GM19452 (cell line): Measurements from ENCODE around the gene RNF123.
"Not testable (repeated sequence)": the region's sequence is repeated elsewhere in the genome, so short reads cannot be mapped to it uniquely, and the experiment has no call there.

Experiments
- ATAC-seq: cut with Tn5 transposase; IDR thresholded peaks from one replicate; pipeline ENCODE4 v1.9.1; 2021; ENCODE audit not compliant: unreplicated experiment

RNF123 gene

GRCh38 chr3:49675912-49676311 is 13.4 kb upstream of the RNF123 start:
- ATAC-seq: no peak

GRCh38 chr3:49680493-49681231 is 8.7 kb upstream of the RNF123 start:
- ATAC-seq: no peak

GRCh38 chr3:49681232-49681522 is 8.2 kb upstream of the RNF123 start:
- ATAC-seq: no peak

- no peak for ATAC-seq
These were observed 7.8 kb upstream of the RNF123 start for GRCh38 chr3:49681543-49681942.

- ATAC-seq: no peak
These were observed 6.2 kb upstream of the RNF123 start for GRCh38 chr3:49683162-49683561.

- ATAC-seq: not testable (repeated sequence)
These were observed 4.9 kb upstream of the RNF123 start for GRCh38 chr3:49684453-49684852.

GRCh38 chr3:49685103-49685502 is 4.3 kb upstream of the RNF123 start:
- ATAC-seq: not testable (repeated sequence)

- not testable (repeated sequence) for ATAC-seq
These were observed 3.5 kb upstream of the RNF123 start for GRCh38 chr3:49685846-49686245.

- ATAC-seq: not testable (repeated sequence)
These were observed 3.0 kb upstream of the RNF123 start for GRCh38 chr3:49686346-49686745.

GRCh38 chr3:49686769-49687423 is 2.5 kb upstream of the RNF123 start:
- ATAC-seq: not testable (repeated sequence)

- not testable (repeated sequence) for ATAC-seq
These were observed 1.9 kb upstream of the RNF123 start for GRCh38 chr3:49687424-49687795.

- not testable (repeated sequence) for ATAC-seq
These were observed 865 bp upstream of the RNF123 start for GRCh38 chr3:49688338-49689045.

GRCh38 chr3:49689908-49690624 is 709 bp downstream of the RNF123 start:
- not testable (repeated sequence) for ATAC-seq

GRCh38 chr3:49690856-49691255 is 1.5 kb downstream of the RNF123 start:
- not testable (repeated sequence) for ATAC-seq

- not testable (repeated sequence) for ATAC-seq
These were observed 2.1 kb downstream of the RNF123 start for GRCh38 chr3:49691481-49691880.

- ATAC-seq: not testable (repeated sequence)
These were observed 5.2 kb downstream of the RNF123 start for GRCh38 chr3:49694409-49695070.

- ATAC-seq: not testable (repeated sequence)
These were observed 6.1 kb downstream of the RNF123 start for GRCh38 chr3:49695350-49696015.

GRCh38 chr3:49699281-49699979 is 10.1 kb downstream of the RNF123 start:
- no peak for ATAC-seq

GRCh38 chr3:49700014-49700413 is 10.7 kb downstream of the RNF123 start:
- ATAC-seq: no peak
